NCI-H82 treated with DMSO at 0.1 percent for 48 hours (cell line): ENCODE results near the gene AXIN1.
"Not testable (repeated sequence)": the region's sequence is repeated elsewhere in the genome, so short reads cannot be mapped to it uniquely, and the experiment has no call there.

Experiments
- DNase-seq: peaks from one replicate; lab custom pipeline; 2025; ENCODE audit not compliant: unreplicated experiment; lab: John Stamatoyannopoulos, UW

AXIN1 gene

GRCh38 chr16:270381-271255 lies 81.9 kb downstream of the AXIN1 start:
- DNase-seq: no peak

GRCh38 chr16:269061-269796 lies 83.3 kb downstream of the AXIN1 start:
- DNase-seq: no peak

- DNase-seq: no peak
Measured at GRCh38 chr16:268141-269053, 84.1 kb downstream of the AXIN1 start.

DNA sequence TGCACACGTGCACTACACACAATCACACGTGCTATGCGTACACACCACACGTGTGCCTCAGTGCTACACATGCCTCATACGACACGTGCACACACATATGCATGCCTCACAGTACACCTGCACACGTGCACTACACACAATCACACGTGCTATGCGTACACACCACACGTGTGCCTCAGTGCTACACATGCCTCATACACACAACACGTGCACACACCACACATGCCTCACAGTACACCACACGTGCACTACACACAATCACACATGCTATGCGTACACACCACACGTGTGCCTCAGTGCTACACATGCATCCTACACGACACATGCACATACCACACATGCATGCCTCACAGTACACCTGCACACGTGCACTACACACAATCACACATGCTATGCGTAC lies 85.0 kb downstream of the AXIN1 start:
- not testable (repeated sequence) for DNase-seq

DNA sequence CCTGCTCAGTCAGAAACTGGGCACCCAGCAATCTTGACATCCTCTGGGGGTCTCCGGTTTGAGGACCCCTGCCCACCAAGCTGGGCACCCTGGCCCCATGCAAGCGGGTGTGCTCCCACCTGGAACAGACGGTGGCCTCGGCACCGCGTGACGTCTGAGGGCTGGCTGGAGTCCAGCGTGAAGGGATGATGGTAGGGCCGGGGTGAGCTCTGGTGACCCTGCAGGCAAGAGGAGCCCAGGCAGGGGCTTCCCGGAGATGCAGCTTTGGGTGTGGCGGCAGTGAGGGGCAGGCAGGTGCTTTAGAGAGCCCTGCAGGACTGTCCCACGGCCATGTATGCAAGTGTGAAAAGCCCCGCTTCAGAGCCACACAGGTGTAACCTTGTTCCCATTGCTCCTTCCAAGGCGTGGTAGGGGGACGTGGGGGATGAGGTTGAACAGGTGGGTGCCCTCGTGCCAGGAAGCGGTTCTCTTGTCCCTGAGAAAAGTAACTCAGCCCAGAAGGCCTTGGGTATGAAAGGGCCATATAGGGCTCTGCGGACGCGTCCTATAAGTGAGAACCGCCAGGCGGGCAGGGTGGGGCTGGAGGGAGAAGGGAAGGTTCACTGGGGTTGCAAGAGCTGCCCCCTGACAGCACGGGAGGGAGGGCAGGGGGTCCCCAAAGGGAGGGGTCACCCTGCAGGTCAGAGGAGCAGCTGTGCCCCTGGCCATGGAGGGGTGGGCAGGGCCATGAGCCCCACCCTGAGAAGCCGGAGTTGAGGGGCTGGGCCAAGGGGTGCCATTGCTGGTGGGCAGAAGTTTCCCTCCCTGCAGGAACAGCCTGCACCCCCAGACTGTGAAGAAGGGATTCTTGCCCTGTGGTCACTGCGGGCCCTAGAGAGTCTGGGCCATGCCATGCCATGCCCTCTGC lies 86.0 kb downstream of the AXIN1 start:
- DNase-seq: no peak

- no peak for DNase-seq
Measured at GRCh38 chr16:265711-266110, 86.8 kb downstream of the AXIN1 start.

GRCh38 chr16:265002-265529 lies 87.5 kb downstream of the AXIN1 start:
- DNase-seq: no peak

DNA sequence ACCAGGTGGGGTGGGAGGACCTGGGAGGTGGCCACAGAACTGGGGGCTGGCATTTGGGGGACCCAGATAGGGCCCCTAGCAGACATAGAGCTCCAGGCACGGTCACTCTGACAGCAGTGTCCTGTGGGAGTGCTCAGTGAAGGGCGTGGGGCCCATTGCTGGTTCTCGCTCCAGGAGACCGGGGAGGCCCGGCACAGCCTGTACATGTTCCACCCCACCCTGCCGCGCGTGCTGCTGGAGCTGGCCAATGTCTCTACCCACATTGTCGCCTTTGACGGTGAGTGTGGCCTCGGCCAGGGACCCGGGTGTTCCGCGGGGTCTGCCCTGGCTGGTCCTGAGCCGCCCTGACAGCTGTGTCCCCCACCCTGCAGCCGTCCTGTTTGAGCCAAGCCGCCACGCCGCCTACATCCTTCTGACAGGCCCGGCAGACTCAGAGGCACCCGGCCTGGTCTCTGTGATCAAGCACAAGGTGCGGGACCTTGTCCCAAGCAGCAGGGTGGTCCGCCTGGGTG lies 88.0 kb downstream of the AXIN1 start:
- no peak for DNase-seq

DNA sequence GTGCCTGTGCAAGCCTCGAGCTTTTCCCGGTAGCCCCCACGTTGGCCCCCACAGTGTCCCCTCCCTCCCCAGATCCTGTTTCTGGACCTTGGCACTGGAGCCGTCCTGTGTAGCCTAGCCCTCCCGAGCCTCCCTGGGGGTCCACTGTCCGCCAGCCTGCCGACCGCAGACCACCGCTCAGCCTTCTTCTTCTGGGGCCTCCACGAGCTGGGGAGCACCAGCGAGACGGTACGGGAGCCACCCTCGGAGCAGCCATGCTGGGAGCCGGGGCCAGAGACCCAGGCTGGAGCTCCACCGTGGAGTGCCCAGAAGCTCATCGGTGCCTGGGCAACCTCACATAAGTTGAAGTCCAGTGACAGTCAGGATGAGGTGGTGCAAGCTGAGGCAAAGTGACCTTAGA lies 88.6 kb downstream of the AXIN1 start:
- no peak for DNase-seq

DNA sequence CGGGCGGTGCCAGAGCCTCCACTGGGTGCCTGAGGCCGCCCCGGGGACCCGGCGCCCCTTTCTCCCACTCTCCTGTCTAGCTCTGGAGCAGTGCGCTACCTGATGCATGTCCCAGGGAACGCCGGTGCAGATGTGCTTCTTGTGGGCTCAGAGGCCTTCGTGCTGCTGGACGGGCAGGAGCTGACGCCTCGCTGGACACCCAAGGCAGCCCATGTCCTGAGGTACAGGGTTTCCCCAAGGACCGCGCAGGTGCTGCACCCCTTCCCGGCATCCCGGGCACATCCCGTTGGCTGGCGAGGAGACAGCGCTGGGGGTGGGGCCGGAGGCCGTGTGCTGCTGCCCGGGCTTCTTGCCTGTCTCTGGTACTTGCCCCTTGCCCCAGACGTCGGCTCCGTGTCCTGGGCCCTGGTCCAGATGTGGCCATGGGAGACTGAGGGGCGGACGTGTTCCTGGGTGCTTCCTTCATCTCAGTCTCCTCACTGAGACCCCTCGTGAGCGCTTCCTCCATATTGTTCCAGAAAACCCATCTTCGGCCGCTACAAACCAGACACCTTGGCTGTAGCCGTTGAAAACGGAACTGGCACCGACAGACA lies 89.2 kb downstream of the AXIN1 start:
- no peak for DNase-seq

DNA sequence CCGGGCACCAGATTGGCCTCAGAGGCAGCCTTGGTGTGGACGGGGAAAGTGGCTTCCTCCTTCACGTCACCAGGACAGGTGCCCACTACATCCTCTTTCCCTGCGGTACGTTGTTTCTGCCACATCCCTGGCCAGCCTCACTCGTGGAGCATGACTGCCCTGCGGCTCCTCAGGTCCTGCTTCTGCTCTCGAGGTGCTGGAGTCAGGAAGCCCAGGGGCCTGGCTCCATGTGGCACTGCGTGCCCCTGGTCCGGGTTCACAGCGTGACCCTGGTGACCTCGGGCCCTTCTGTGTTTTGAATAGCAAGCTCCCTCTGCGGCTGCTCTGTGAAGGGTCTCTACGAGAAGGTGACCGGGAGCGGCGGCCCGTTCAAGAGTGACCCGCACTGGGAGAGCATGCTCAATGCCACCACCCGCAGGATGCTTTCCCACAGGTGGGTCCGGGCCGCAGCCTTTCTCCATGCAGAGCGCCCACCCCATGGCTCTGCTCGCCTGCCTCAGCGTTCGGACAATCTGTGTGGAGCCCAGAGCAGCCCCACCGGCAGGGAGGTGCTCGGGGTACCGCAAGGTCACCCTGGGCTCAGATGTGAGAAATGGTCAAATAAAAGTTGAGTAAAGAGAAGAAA lies 90.3 kb downstream of the AXIN1 start:
- DNase-seq: no peak

DNA sequence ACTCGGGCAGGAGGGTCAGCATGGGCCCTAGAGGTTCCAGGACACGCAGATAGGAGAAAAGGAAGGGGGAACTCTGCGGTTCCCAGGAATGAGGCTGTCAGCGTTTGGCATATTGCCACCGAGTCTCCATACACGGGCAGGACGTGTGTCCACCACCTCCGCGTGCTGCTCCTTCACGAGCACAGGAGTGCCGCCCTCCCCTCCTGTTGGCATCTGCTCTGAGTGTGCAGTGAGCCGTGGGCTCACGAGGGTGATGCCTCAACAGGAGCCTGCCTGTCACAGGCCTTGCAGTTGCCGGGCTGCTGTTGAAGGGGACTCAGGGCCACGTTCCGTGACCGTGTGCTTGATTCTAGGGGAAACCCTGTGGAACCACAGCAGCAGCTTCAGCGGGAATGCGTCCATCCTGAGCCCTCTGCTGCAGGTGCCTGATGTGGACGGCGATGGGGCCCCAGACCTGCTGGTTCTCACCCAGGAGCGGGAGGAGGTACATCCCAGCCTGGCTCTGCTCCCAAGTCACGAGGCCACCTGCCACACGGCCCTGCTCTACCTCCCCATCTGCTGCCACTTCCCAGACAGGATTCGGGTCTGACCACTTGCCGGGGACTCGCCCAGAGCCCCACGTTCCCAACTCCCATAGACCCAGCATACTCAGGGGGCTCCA lies 91.4 kb downstream of the AXIN1 start:
- no peak for DNase-seq

DNA sequence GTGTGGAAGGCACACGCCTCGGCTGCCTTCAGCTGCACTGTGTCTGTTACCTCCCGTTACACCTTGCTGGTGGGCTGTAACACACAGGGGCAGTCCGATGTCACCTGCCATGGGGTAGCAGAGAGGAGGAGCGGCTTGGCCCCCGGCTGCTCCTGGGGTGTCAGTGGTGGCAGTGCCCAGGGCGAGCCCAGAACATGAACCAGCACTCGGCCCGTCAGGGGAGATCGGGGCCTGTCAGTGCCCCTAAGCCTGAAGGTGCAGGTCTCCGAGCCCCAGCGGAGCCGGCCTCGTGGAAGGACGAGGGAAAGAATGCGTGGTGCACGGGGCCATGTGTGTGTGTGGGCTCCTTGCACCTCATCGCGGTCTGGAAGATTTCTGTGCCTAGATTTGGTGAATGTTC lies 92.2 kb downstream of the AXIN1 start:
- DNase-seq: no peak

DNA sequence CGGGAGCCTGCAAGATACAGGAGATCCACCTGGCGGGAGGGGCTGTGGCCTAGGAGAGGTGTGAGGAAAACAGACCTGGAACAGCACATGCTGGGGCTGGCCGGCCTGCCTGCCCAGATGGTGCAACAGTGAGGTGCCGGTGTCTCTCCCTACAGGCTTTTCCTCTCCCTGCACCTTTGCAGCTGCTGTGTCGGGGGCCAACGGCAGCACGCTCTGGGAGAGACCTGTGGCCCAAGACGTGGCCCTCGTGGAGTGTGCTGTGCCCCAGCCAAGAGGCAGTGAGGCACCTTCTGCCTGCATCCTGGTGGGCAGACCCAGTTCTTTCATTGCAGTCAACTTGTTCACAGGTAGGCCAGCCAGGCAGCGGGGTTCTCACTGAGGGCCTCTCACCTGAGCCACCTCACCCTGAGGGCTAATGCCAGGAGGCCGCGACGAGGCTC lies 92.7 kb downstream of the AXIN1 start:
- DNase-seq: no peak

- no peak for DNase-seq
Measured at GRCh38 chr16:259226-259625, 93.3 kb downstream of the AXIN1 start.

- not testable (repeated sequence) for DNase-seq
Measured at GRCh38 chr16:258091-258490, 94.4 kb downstream of the AXIN1 start.

- DNase-seq: no peak
Measured at GRCh38 chr16:255183-255582, 97.3 kb downstream of the AXIN1 start.

DNA sequence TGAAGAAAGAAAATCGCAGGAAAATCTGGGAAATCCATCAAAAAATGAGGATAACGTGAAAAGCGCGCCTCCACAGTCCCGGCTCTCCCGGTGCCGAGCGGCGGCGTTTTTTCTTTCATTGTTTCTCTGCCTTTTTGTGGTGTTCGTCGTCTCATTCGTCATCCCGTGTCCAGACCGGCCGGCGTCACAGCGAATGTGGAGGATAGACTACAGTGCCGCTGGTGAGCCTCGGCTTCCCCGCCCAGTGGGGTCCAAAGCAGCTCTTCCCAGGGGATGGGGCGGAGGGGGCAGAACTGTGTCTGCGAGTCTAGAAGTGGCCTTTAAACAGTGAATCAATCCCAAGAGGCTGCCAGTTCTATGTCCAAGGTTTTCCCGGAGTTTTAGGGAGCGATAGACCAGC lies 98.1 kb downstream of the AXIN1 start:
- DNase-seq: no peak
